Measurements from ENCODE around the gene CRYBG2.

Gene CRYBG2, protein sequence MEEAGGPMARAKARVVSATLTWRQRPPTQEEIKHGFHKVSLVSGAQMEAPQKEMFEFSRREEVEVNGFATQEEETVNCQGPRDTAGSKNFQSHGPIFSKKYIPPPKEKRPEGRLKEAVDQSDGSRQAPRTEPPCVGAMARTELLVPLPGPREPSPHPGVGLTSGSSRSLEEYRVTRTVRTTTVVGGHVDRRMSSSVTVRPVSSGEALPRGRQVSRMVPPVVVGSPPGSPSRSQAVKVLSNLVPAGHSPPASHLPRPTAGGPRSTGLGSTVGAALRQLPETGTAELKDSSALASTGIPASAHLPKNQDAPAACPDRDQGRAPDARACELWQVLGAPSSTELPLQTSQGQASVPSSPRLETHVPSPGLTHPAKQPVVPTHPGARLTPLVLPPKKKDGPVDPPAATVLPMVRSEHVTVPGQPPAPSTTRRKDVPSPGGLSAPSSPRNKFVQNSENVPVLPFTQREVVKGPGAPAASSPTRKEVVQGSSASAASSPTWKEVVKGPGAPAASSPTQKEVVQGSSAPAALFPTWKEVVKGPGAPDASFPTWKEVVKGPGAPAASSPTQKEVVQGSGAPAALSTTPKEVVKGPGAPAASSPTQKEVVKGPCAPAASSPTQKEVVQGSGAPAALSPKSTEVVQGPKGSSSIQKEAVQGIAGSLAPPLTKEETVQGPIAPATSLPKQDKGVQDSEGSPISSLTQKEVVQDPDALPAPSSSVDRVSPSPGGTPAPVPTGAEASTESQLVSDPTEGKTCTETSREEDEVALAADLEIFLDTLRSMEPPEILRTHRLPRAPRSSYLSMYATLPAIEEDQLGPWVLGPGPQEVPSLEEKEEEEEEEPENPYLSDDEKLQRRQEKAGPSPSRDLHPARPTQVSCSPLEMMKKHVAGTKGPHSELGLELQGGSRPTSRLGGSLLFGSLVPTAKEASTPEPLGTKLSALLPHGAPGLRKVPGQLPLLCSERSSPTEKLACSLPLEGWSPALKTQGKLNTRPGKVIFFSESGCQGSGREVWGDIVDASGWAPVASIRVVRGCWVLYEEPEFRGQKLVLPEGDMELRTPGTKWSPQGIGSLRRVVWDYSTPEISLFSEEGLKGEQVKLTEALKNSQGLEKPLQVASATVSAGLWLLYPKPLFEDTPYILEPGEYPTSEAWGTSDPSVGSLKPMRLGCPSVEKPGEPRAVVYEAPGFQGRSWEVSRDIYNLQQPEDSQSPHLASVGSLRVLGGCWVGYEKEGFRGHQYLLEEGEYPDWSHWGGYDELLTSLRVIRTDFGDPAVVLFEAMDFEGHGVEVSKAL (N-terminal part only)

DNA sequence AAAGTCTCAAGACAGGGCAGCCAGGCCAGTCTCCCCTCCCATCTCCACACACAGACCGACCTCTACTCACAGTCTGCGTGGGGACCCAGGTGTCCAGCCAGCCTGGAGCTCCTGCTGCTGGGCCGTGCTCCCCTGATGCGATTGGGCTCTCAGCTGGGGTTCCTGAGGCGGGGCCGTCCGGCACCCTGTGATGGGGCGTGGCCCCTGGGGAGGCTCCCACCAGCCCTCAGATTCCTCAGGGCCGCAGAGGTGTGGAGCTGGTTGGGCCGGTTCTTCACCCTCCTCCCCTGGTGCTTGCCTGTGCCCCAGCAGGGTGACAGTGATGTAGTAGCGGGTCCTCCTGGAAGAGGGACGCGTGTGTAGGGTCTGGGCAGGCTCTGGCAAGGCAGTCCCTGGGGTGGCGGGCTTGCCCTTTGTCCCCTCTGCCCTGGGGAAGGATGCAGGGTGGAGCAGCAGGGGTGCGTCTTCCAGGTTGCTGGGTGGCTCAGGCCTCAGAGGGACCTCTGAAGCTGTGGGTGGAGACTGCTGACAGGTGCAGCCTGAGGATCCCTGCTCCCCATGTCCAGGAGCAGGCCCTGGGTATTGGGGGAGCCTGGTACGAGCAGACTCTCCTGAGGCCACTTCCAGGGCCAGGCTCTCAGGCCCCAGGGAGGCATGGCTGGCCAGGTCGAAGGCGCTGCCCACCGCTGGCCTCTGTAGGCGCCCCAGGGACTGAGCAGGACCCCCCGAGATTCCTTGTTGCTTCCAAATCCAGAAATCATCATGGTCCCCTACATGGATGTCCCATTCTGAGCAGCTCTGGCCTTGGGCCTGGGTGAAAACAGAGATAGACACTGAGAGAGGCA is at the start of gene CRYBG2:
Gene CRYBG2 (minus strand): TSS at position 155 of the 845 bp plus-strand sequence. CDS start 7,473 bp downstream, outside the sequence.
- H3K4me3 ChIP-seq (ENCODE audit: low read depth in 1 of 2, low read length in 2 of 2), result peak within 1 kb of the TSS; percentile 62 to 64
- no peaks in the 10 kb centered on the region for H3K9me3 ChIP-seq (ENCODE audit: control insufficient read depth in 1 of 2, low read length in 2 of 2)
- peaks cover 59 to 63% of the 10 kb centered on the region in 2 donors for H3K4me1 ChIP-seq (ENCODE audit: control insufficient read depth in 1 of 2, insufficient read depth in 2 of 2, low read length in 2 of 2)
- peak within 1 kb of the TSS; percentile 32 to 74 for H3K9ac ChIP-seq (ENCODE audit: low read depth in 1 of 2, low read length in 2 of 2)
- H3K27me3 ChIP-seq (ENCODE audit: control insufficient read depth in 1 of 2, insufficient read depth in 2 of 2, low read length in 2 of 2), result no peaks in the 10 kb centered on the region
- H3K27ac ChIP-seq (ENCODE audit: low read depth, low read length), result peak within 1 kb of the TSS; percentile 36
- H3K36me3 ChIP-seq (ENCODE audit: control insufficient read depth in 1 of 2, insufficient read depth in 2 of 2, low read length in 2 of 2), result no peaks in the 10 kb centered on the region

DNA sequence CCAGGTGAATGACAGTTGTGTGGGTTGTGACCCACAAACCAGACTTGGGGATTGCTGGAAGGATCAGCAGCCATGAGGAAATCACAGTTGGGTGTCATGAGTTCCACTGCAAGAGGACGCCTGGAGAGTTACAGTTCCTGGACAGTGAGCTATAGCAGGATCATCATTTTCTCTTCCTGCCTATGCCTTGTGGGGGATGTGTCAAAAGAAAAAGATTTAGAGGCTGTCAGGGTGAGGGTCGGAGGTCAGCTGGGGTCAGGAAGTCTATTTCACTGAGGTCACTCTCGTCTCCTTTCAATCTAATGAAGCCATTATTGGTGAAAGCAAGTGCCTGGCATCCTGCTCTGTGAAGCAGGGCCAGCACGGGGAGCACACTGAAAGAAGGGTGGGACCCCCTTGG is 49.7 kb upstream of the CRYBG2 start:
- H3K27me3 ChIP-seq (ENCODE audit: control insufficient read depth in 1 of 2, insufficient read depth in 2 of 2, low read length in 2 of 2), result peaks cover under 1 to 8% of the 10 kb centered on the region in 2 donors
- H3K9ac ChIP-seq (ENCODE audit: low read depth in 1 of 2, low read length in 2 of 2), result no peak overlapping the region
- H3K4me3 ChIP-seq (ENCODE audit: low read depth in 1 of 2, low read length in 2 of 2), result no peak overlapping the region
- H3K4me1 ChIP-seq (ENCODE audit: control insufficient read depth in 1 of 2, insufficient read depth in 2 of 2, low read length in 2 of 2), result no peaks in the 10 kb centered on the region
- H3K36me3 ChIP-seq (ENCODE audit: control insufficient read depth in 1 of 2, insufficient read depth in 2 of 2, low read length in 2 of 2), result no peaks in the 10 kb centered on the region
- H3K27ac ChIP-seq (ENCODE audit: low read depth, low read length), result no peak overlapping the region
- no peaks in the 10 kb centered on the region for H3K9me3 ChIP-seq (ENCODE audit: control insufficient read depth in 1 of 2, low read length in 2 of 2)

GRCh38 chr1:26401891-26402290 is 48.0 kb upstream of the CRYBG2 start:
- Histone ChIP-seq H3K4me3 (ENCODE audit: low read depth in 1 of 2, low read length in 2 of 2) (no peak overlapping the region), H3K27ac (ENCODE audit: low read depth, low read length) (no peak overlapping the region), H3K27me3 (ENCODE audit: control insufficient read depth in 1 of 2, insufficient read depth in 2 of 2, low read length in 2 of 2) (peaks cover 0 to 8% of the 10 kb centered on the region in 2 donors), H3K36me3 (ENCODE audit: control insufficient read depth in 1 of 2, insufficient read depth in 2 of 2, low read length in 2 of 2) (no peaks in the 10 kb centered on the region), H3K9ac (ENCODE audit: low read depth in 1 of 2, low read length in 2 of 2) (no peak overlapping the region), H3K9me3 (ENCODE audit: control insufficient read depth in 1 of 2, low read length in 2 of 2) (no peaks in the 10 kb centered on the region), H3K4me1 (ENCODE audit: control insufficient read depth in 1 of 2, insufficient read depth in 2 of 2, low read length in 2 of 2) (no peaks in the 10 kb centered on the region)

DNA sequence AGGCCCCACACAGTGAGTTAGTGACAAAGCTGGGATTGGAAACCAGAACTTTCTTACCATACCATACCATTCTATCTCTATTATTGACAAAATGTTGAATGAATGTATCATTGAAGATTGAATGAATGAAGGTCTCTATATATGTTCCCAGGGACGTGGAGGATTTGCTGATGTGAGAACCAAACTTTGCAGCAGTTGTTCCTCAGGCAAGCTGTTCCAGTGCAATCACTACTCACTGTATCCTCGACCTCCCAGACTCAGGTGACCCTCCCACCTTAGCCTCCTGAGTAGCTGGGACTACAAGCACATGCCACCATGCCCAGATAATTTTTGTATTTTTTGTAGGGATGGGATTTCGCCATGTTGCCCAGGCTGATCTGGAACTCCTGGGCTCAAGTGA is 45.1 kb upstream of the CRYBG2 start:
- no peak overlapping the region for H3K4me3 ChIP-seq (ENCODE audit: low read depth in 1 of 2, low read length in 2 of 2)
- H3K9ac ChIP-seq (ENCODE audit: low read depth in 1 of 2, low read length in 2 of 2), result no peak overlapping the region
- no peaks in the 10 kb centered on the region for H3K4me1 ChIP-seq (ENCODE audit: control insufficient read depth in 1 of 2, insufficient read depth in 2 of 2, low read length in 2 of 2)
- peaks cover 0 to 7% of the 10 kb centered on the region in 2 donors for H3K27me3 ChIP-seq (ENCODE audit: control insufficient read depth in 1 of 2, insufficient read depth in 2 of 2, low read length in 2 of 2)
- H3K9me3 ChIP-seq (ENCODE audit: control insufficient read depth in 1 of 2, low read length in 2 of 2), result no peaks in the 10 kb centered on the region
- H3K36me3 ChIP-seq (ENCODE audit: control insufficient read depth in 1 of 2, insufficient read depth in 2 of 2, low read length in 2 of 2), result no peaks in the 10 kb centered on the region
- no peak overlapping the region for H3K27ac ChIP-seq (ENCODE audit: low read depth, low read length)

DNA sequence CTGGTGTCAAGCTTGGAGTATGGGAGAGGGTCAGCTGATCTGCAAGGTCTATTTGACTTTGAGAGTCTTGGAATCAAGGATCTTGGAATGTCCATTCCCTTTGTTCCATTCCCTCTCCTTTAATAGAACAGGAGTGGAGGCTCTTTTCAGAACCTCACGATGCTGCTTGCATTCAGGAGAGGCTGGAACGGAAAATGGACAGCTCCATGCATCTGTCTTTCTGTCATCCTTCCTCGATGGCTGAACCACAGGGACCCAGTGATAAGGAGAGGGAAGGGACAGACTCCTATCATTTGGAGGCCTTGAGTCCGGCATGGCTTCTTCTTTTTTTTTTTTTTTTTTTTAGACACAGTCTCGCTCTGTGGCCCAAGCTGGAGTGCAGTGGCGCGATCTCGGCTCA is 41.8 kb upstream of the CRYBG2 start:
- H3K9ac ChIP-seq (ENCODE audit: low read depth in 1 of 2, low read length in 2 of 2), result no peak overlapping the region
- H3K4me1 ChIP-seq (ENCODE audit: control insufficient read depth in 1 of 2, insufficient read depth in 2 of 2, low read length in 2 of 2), result no peaks in the 10 kb centered on the region
- no peak overlapping the region for H3K4me3 ChIP-seq (ENCODE audit: low read depth in 1 of 2, low read length in 2 of 2)
- no peaks in the 10 kb centered on the region for H3K9me3 ChIP-seq (ENCODE audit: control insufficient read depth in 1 of 2, low read length in 2 of 2)
- no peaks in the 10 kb centered on the region for H3K27me3 ChIP-seq (ENCODE audit: control insufficient read depth in 1 of 2, insufficient read depth in 2 of 2, low read length in 2 of 2)
- no peaks in the 10 kb centered on the region for H3K36me3 ChIP-seq (ENCODE audit: control insufficient read depth in 1 of 2, insufficient read depth in 2 of 2, low read length in 2 of 2)
- no peak overlapping the region for H3K27ac ChIP-seq (ENCODE audit: low read depth, low read length)

GRCh38 chr1:26391450-26391849 is 37.5 kb upstream of the CRYBG2 start:
- H3K27me3 ChIP-seq (ENCODE audit: control insufficient read depth in 1 of 2, insufficient read depth in 2 of 2, low read length in 2 of 2), result no peaks in the 10 kb centered on the region
- no peak overlapping the region for H3K4me3 ChIP-seq (ENCODE audit: low read depth in 1 of 2, low read length in 2 of 2)
- no peak overlapping the region for H3K27ac ChIP-seq (ENCODE audit: low read depth, low read length)

DNA sequence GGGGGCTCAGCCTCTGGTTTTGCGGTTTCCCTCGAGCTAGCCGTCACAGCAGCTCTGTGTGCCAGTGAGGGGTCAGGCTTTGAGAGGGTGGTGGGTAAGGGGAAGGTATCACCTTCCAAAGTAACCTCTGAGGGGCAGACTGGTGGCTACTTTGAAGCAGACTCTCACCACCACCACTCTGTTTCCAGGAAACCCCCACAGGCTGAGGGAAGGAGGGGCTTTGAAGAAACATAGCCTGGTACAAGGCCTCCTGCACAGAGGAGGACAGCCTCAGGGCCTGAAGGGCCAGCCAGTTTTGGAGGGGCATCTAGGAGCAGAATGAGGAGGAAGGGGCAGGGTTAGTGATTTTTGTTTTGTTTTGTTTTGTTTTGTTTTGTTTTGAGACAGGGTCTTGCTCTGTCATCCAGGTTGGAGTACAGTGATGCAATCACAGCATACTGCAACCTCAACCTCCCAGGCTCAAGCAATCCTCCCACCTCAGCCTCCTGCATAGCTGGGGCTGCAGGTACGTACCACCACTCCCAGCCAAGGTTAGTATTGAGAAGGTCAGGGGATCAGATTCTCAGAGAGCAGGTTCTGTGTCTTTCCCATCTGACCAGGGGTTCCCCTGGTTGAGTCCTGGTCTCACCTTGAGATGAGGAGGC is 35.8 kb upstream of the CRYBG2 start:
- Histone ChIP-seq H3K9me3 (ENCODE audit: control insufficient read depth in 1 of 2, low read length in 2 of 2) (no peaks in the 10 kb centered on the region), H3K4me1 (ENCODE audit: control insufficient read depth in 1 of 2, insufficient read depth in 2 of 2, low read length in 2 of 2) (no peaks in the 10 kb centered on the region), H3K27me3 (ENCODE audit: control insufficient read depth in 1 of 2, insufficient read depth in 2 of 2, low read length in 2 of 2) (no peaks in the 10 kb centered on the region), H3K9ac (ENCODE audit: low read depth in 1 of 2, low read length in 2 of 2) (no peak overlapping the region), H3K27ac (ENCODE audit: low read depth, low read length) (no peak overlapping the region), H3K36me3 (ENCODE audit: control insufficient read depth in 1 of 2, insufficient read depth in 2 of 2, low read length in 2 of 2) (no peaks in the 10 kb centered on the region), H3K4me3 (ENCODE audit: low read depth in 1 of 2, low read length in 2 of 2) (no peak overlapping the region)

More at GRCh38 chr1:26391450-26391849, 37.5 kb upstream of the CRYBG2 start:
- H3K4me1 ChIP-seq (ENCODE audit: control insufficient read depth in 1 of 2, insufficient read depth in 2 of 2, low read length in 2 of 2), result no peaks in the 10 kb centered on the region
- no peaks in the 10 kb centered on the region for H3K36me3 ChIP-seq (ENCODE audit: control insufficient read depth in 1 of 2, insufficient read depth in 2 of 2, low read length in 2 of 2)
- H3K9me3 ChIP-seq (ENCODE audit: control insufficient read depth in 1 of 2, low read length in 2 of 2), result no peaks in the 10 kb centered on the region
- H3K9ac ChIP-seq (ENCODE audit: low read depth in 1 of 2, low read length in 2 of 2), result no peak overlapping the region

- H3K4me1 ChIP-seq (ENCODE audit: control insufficient read depth in 1 of 2, insufficient read depth in 2 of 2, low read length in 2 of 2), result no peaks in the 10 kb centered on the region
- H3K9me3 ChIP-seq (ENCODE audit: control insufficient read depth in 1 of 2, low read length in 2 of 2), result no peaks in the 10 kb centered on the region
- no peak overlapping the region for H3K27ac ChIP-seq (ENCODE audit: low read depth, low read length)
- H3K27me3 ChIP-seq (ENCODE audit: control insufficient read depth in 1 of 2, insufficient read depth in 2 of 2, low read length in 2 of 2), result no peaks in the 10 kb centered on the region
- no peak overlapping the region for H3K4me3 ChIP-seq (ENCODE audit: low read depth in 1 of 2, low read length in 2 of 2)
- H3K36me3 ChIP-seq (ENCODE audit: control insufficient read depth in 1 of 2, insufficient read depth in 2 of 2, low read length in 2 of 2), result no peaks in the 10 kb centered on the region
- no peak overlapping the region for H3K9ac ChIP-seq (ENCODE audit: low read depth in 1 of 2, low read length in 2 of 2)
Observed at GRCh38 chr1:26388791-26389445, 35.0 kb upstream of the CRYBG2 start.

Measured in duodenal mucosa (tissue), 2 donors.